Smooth muscle cell (in vitro differentiated cells): Measurements from ENCODE around the gene SLC25A17. TPM values are rescaled to one million over a fixed set of nuclear protein-coding genes. Genes with fewer than 3 reads are reported as not detected.
A peak's percentile ranks its signal among the peaks of the same experiment; 100 is the strongest.

Experiments used
- DNase-seq: peaks from one replicate; lab custom pipeline; 2025; ENCODE audit not compliant: unreplicated experiment; lab: John Stamatoyannopoulos, UW
- H2AFZ ChIP-seq: fragments of 200-600 bp; sonication (generic); 2 replicates; pipeline ENCODE4 v1.6.0; 2016; ENCODE audit warnings: antibody characterized with exemption, low read depth, mild to moderate bottlenecking
- H3F3A ChIP-seq: fragments of 200-600 bp; sonication (generic); 2 replicates; pipeline ENCODE4 v1.6.0; 2017; ENCODE audit warnings: antibody characterized with exemption, low read depth
- H3K27ac ChIP-seq: fragments of 200-600 bp; sonication (generic); 2 replicates; pipeline ENCODE4 v1.5.1; 2016; ENCODE audit warnings: low read depth, mild to moderate bottlenecking
- H3K27me3 ChIP-seq: fragments of 200-600 bp; sonication (generic); 2 replicates; pipeline ENCODE4 v1.6.1; 2016; ENCODE audit warnings: low read depth, mild to moderate bottlenecking
- H3K36me3 ChIP-seq: fragments of 200-600 bp; sonication (generic); 2 replicates; pipeline ENCODE4 v1.5.1; 2016; ENCODE audit warnings: low read depth
- H3K4me1 ChIP-seq: fragments of 200-600 bp; sonication (generic); 2 replicates; pipeline ENCODE4 v1.5.1; 2016; ENCODE audit warnings: low read depth
- H3K4me2 ChIP-seq: fragments of 200-600 bp; sonication (generic); 2 replicates; pipeline ENCODE4 v1.6.0; 2016; ENCODE audit warnings: mild to moderate bottlenecking
- H3K4me3 ChIP-seq: fragments of 200-600 bp; sonication (generic); 2 replicates; pipeline ENCODE4 v1.5.1; 2016; ENCODE audit warnings: mild to moderate bottlenecking
- H3K79me2 ChIP-seq: fragments of 200-600 bp; sonication (generic); 2 replicates; pipeline ENCODE4 v1.6.0; 2016; ENCODE audit warnings: low read depth, mild to moderate bottlenecking
- H3K9ac ChIP-seq: fragments of 200-600 bp; sonication (generic); 2 replicates; pipeline ENCODE4 v1.6.0; 2016; ENCODE audit warnings: low read depth
- H3K9me3 ChIP-seq: fragments of 200-600 bp; sonication (generic); replicated peaks from 2 replicates; pipeline ENCODE4 v1.5.1; 2016; ENCODE audit warnings: low read depth
- H4K20me1 ChIP-seq: fragments of 200-600 bp; sonication (generic); 2 replicates; pipeline ENCODE4 v1.6.0; 2016; ENCODE audit warnings: low read depth
- CTCF ChIP-seq: fragments of 200-600 bp; sonication (generic); IDR thresholded peaks from 2 replicates; pipeline ENCODE4 v1.5.1; 2017; ENCODE audit warnings: borderline replicate concordance, mild to moderate bottlenecking, antibody characterized with exemption; ENCODE audit not compliant: insufficient read depth, poor library complexity, severe bottlenecking
- WGBS: methylation state at CpG from one replicate; pipeline ENCODE4 v1.1.7; 2016; ENCODE audit warnings: low lambda C conversion rate; 5-methylcytosine and 5-hydroxymethylcytosine counted together
- polyA plus RNA-seq: library from polyadenylated mRNA; unstranded; fragments of >200 nt; fragmentation: Nextera tagmentation; extraction: Ambion mirVana; gene quantifications from 2 replicates; pipeline ENCODE4 v1.2.1, GENCODE V29; 2016
- total RNA-seq: library from RNA; depleted of rRNA; stranded (reverse); fragments of >200 nt; gene quantifications from 2 replicates; pipeline ENCODE4 v1.2.3, GENCODE V29; 2014

The SLC25A17 gene
- total and polyA plus RNA-seq, 2 experiments from 2014 or later = 28.9 to 31.5 TPM

GRCh38 chr22:40758390-40758789 is 60.8 kb downstream of the SLC25A17 start:
- no peak overlapping the region for H3K9ac ChIP-seq
- H3F3A ChIP-seq = no peaks in the 10 kb centered on the region
- no peak overlapping the region for H3K4me2 ChIP-seq
- H2AFZ ChIP-seq = no peak overlapping the region
- no peaks in the 10 kb centered on the region for H3K9me3 ChIP-seq
- no peaks in the 10 kb centered on the region for H3K36me3 ChIP-seq
- H3K79me2 ChIP-seq = no peaks in the 10 kb centered on the region
- H3K27me3 ChIP-seq = no peaks in the 10 kb centered on the region
- 89% methylated on average over 3 of the region's 3 CpGs for WGBS
- H3K4me3 ChIP-seq = no peak overlapping the region
- H3K27ac ChIP-seq = no peak overlapping the region
- no peaks in the 10 kb centered on the region for H3K4me1 ChIP-seq
- H4K20me1 ChIP-seq = no peaks in the 10 kb centered on the region
- no peak for DNase-seq
- TF ChIP-seq CTCF = no peak

- Histone ChIP-seq H3K27me3 (no peaks in the 10 kb centered on the region), H3K36me3 (no peaks in the 10 kb centered on the region), H4K20me1 (no peaks in the 10 kb centered on the region), H3K79me2 (no peaks in the 10 kb centered on the region), H3K4me3 (no peak overlapping the region), H3F3A (no peaks in the 10 kb centered on the region), H3K4me2 (no peak overlapping the region), H3K9me3 (no peaks in the 10 kb centered on the region), H3K9ac (no peak overlapping the region), H3K4me1 (no peaks in the 10 kb centered on the region), H3K27ac (peak overlapping the region; percentile 3), H2AFZ (no peak overlapping the region)
- TF ChIP-seq CTCF = no peak
- DNase-seq = no peak
- 87% methylated on average over 3 of the region's 3 CpGs for WGBS
These were observed 62.1 kb downstream of the SLC25A17 start for GRCh38 chr22:40757071-40757470.

DNA sequence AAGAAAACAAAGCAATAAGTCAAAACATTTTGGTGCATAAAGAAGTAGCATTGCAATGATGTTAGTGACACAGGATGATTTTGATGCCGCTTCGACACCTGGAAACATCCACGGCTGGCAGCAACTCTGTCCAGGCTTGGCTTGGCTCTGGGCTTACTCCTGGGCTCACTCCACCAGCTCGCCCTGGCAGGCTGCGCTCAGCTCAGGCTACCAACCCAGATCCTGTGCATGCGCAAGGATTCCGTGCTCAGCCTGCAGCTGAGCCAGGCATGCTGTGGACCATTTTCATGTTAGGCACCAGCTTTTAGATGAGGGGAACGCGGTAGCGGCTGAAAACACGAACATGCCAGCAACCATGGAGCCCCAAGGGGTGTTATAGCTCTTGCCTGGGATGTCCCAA is 66.0 kb downstream of the SLC25A17 start:
- no peak overlapping the region for H3K27ac ChIP-seq
- TF ChIP-seq CTCF = no peak
- H3K9me3 ChIP-seq = no peaks in the 10 kb centered on the region
- 96% methylated on average over 11 of the region's 11 CpGs for WGBS
- H3K4me1 ChIP-seq = no peaks in the 10 kb centered on the region
- H3K36me3 ChIP-seq = no peaks in the 10 kb centered on the region
- H4K20me1 ChIP-seq = no peaks in the 10 kb centered on the region
- DNase-seq = no peak
- no peak overlapping the region for H3K4me3 ChIP-seq
- H2AFZ ChIP-seq = no peak overlapping the region
- no peaks in the 10 kb centered on the region for H3F3A ChIP-seq
- H3K27me3 ChIP-seq = no peaks in the 10 kb centered on the region
- no peak overlapping the region for H3K4me2 ChIP-seq
- no peaks in the 10 kb centered on the region for H3K79me2 ChIP-seq
- no peak overlapping the region for H3K9ac ChIP-seq

GRCh38 chr22:40751250-40751649 is 67.9 kb downstream of the SLC25A17 start:
- Histone ChIP-seq H3K4me2 (no peak overlapping the region), H4K20me1 (no peaks in the 10 kb centered on the region), H3K27me3 (no peaks in the 10 kb centered on the region), H2AFZ (peak overlapping the region; percentile 12), H3K4me1 (no peaks in the 10 kb centered on the region), H3K9me3 (no peaks in the 10 kb centered on the region), H3K79me2 (no peaks in the 10 kb centered on the region), H3K27ac (no peak overlapping the region), H3K36me3 (no peaks in the 10 kb centered on the region), H3K9ac (no peak overlapping the region), H3K4me3 (no peak overlapping the region), H3F3A (no peaks in the 10 kb centered on the region)
- DNase-seq = no peak
- WGBS = 71% methylated on average over 3 of the region's 3 CpGs
- TF ChIP-seq CTCF = no peak
